ENCODE measurements around the gene STAMBP.
"Not testable (repeated sequence)": the region's sequence is repeated elsewhere in the genome, so short reads cannot be mapped to it uniquely, and the experiment has no call there.

The STAMBP gene

GRCh38 chr2:73837847-73838585 lies 9.3 kb downstream of the STAMBP start:
- no peak for DNase-seq (ENCODE audit: low spot score)

DNA sequence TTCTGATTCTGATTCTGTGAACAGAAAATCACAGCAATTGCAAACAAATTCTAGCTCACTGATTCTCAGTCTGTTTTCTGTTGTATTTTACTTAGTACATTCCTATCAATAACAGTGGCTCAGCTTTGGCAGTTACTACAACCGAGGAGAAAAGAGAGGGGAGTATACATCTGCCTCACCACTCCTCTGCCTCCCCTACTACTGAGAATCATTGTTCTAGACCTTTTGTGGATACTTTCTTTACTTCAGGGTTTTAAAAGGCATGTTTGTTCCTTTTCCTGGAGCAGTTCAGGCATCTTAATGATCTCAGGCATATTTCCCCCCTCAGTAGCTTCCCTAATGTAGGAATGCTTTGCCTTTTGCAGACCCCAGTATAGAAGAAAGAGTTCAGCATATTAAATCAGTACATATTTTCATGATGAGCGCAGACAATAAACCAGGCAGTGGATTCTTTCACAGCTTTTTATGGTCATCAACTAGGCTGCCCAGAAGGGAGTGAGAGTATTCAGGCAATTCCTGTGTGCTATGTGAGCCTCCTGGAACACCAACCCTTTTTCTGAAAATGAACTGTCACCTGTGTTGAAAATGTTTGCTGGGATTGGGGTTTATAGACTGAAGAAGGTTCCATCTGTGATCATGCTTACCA lies 10.3 kb downstream of the STAMBP start:
- no peak for DNase-seq (ENCODE audit: low spot score)

- DNase-seq (ENCODE audit: low spot score): no peak
These were observed 11.1 kb downstream of the STAMBP start for GRCh38 chr2:73839653-73840411.

- no peak for DNase-seq (ENCODE audit: low spot score)
These were observed 13.4 kb downstream of the STAMBP start for GRCh38 chr2:73841912-73842738.

GRCh38 chr2:73842739-73843019 lies 13.9 kb downstream of the STAMBP start:
- DNase-seq (ENCODE audit: low spot score): no peak

- DNase-seq (ENCODE audit: low spot score): no peak
These were observed 15.3 kb downstream of the STAMBP start for GRCh38 chr2:73844087-73844486.

- DNase-seq (ENCODE audit: low spot score): no peak
These were observed 21.2 kb downstream of the STAMBP start for GRCh38 chr2:73850009-73850408.

DNA sequence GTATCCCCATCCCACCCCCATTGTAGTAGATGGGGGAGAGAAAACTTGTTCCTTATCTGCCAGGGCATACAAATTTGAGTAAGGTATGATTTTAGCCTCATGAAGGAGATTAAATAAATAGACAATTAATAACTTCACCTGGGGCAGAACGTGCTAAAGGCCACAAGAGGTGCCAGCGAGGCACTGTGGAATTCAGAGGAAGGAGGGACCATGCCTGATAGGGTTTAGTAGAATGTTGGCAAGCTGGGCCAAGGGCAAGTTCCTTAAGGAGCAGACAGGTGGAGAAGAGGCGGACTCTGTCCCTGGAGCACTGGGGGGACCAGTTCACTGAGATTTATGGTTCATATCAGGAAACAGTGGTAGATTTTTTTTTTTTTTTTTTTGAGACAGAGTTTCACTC lies 22.5 kb downstream of the STAMBP start:
- no peak for DNase-seq (ENCODE audit: low spot score)

- peak; percentile 35 for DNase-seq (ENCODE audit: low spot score)
These were observed 23.3 kb downstream of the STAMBP start for GRCh38 chr2:73852020-73852419.

GRCh38 chr2:73855526-73855925 lies 26.8 kb downstream of the STAMBP start:
- DNase-seq (ENCODE audit: low spot score): no peak

- DNase-seq (ENCODE audit: low spot score): no peak
These were observed 27.5 kb downstream of the STAMBP start for GRCh38 chr2:73856214-73856613.

GRCh38 chr2:73859721-73860586 lies 31.2 kb downstream of the STAMBP start:
- DNase-seq (ENCODE audit: low spot score): peak; percentile 70

- no peak for DNase-seq (ENCODE audit: low spot score)
These were observed 34.2 kb downstream of the STAMBP start for GRCh38 chr2:73862987-73863386.

DNA sequence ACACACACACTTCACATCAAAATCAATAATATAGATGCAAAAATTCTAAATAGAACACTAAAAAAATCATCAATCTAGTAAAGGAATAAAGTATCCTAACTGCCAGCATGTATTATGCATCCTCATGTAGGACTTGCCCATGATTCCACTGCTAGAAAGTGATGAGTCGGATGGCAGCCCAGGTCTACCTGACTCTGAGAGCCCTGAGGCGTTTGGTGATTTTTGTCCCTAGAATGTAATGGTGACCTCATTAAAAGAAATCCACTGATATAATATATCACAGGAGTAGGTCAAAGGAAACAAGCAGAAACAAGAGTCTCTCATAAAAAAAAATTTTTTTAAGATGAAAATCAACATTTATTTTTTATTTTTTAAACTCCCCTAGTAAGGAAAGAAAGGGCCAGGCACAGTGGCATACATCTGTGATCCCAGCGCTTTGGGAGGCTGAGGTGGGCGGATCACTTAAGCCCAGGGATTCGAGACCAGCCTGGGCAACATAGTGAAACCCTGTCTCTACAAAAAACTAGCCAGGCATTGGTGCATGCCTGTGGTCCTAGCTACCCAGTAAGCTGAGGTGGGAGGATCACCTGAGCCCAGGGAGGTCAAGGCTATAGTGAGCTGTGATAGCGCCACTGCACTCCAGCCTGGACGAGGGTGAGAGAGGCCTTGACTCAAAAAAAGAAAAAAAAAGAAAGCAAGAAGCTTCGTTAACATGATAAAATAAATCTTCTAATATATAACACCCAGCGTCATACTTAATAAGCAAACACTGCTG lies 39.6 kb downstream of the STAMBP start:
- no peak for DNase-seq (ENCODE audit: low spot score)

DNA sequence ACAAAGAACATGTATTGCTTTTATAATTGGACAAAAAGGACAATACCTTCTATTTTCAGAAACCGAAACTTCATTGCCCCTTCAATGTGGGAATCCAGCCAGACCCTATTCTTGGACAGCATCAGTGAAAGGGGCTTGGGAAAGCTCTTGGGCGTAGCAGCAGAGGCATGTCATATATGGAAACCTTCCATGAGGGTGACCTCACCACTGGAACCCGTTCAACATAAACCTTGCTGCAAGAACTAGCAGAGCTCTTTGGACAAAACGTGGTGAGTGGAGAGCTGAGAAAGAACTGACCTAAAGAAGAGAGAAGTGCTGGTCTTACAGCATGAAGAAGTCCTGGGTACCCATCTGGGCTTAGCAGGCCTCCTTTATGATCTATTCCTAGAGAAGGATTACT lies 41.3 kb downstream of the STAMBP start:
- DNase-seq (ENCODE audit: low spot score): no peak

GRCh38 chr2:73877071-73877802 lies 48.5 kb downstream of the STAMBP start:
- no peak for DNase-seq (ENCODE audit: low spot score)

DNA sequence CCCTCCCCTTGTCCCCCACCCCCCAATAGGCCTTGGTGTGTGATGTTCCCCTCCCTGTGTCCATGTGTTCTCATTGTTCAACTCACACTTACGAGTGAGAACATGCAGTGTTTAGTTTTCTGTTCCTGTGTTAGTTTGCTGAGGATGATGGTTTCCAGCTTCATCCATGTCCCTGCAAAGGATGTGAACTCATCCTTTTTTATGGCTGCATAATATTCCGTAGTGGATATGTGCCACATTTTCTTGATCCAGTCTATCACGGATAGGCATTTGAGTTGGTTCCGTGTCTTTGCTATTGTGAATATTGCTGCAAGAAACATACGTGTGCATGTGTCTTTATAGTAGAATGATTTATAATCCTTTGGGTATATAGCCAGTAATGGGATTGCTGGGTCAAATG lies 49.2 kb downstream of the STAMBP start:
- DNase-seq (ENCODE audit: low spot score): not testable (repeated sequence)

DNA sequence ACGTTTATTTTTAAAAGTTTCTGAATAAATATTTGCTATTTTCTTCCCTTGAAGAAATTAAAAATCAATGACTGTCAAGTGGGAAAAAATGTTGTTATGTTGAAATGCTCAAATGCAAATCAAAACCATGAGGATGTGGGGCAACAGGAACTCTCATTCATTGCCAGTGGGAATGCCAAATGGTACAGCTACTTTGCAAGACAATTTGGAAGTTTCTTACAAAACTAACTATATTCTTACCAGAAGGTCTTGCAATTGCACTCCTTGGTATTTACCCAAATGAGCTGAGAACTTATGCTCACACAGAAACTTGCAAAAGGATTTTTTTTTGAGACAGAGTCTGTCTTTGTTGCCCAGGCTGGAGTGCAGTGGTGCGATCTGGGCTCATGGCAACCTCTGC lies 56.6 kb downstream of the STAMBP start:
- no peak for DNase-seq (ENCODE audit: low spot score)

GRCh38 chr2:73886357-73886756 lies 57.6 kb downstream of the STAMBP start:
- DNase-seq (ENCODE audit: low spot score): no peak

All from COLO829 (cell line).